Uterus (tissue), 4 donors: ENCODE data around the gene PLAAT1. TPM values are rescaled to one million over a fixed set of nuclear protein-coding genes. Genes with fewer than 3 reads are reported as not detected.

ENCODE experiments used
- DNase-seq, 2 donors: peaks; one replicate each; pipeline ENCODE4 v3.0.0-alpha.2; 2019 to 2020
- H3K27ac ChIP-seq, 2 donors: fragments of 200-600 bp; sonication (generic); 1 replicate in 1 of 2; 2 replicates in 1 of 2; pipeline ENCODE4 v1.5.1; 2016 to 2018
- H3K27me3 ChIP-seq, 2 donors: fragments of 200-600 bp; sonication (generic); one replicate each; pipeline ENCODE4 v1.5.1; 2018 to 2019; ENCODE audit warnings: control low read depth in 1 of 2
- H3K36me3 ChIP-seq, 2 donors: fragments of 200-600 bp; sonication (generic); one replicate each; pipeline ENCODE4 v1.5.1; 2019; ENCODE audit warnings: control low read depth in 1 of 2
- H3K4me1 ChIP-seq, 2 donors: fragments of 200-600 bp; sonication (generic); one replicate each; pipeline ENCODE4 v1.5.1; 2018 to 2019; ENCODE audit warnings: control low read depth in 1 of 2
- H3K4me3 ChIP-seq, 2 donors: fragments of 200-600 bp; sonication (generic); 1 replicate in 1 of 2; 2 replicates in 1 of 2; pipeline ENCODE4 v1.5.1; 2018 to 2019; ENCODE audit warnings: mild to moderate bottlenecking in 1 of 2
- H3K9me3 ChIP-seq, 2 donors: fragments of 200-600 bp; sonication (generic); one replicate each; pipeline ENCODE4 v1.5.1; 2019; ENCODE audit warnings: control low read depth in 1 of 2
- CTCF ChIP-seq, 4 experiments: fragments of 200-600 bp in 2 of 4; fragments of 450-650 bp in 2 of 4; sonication (generic) in 2 of 4; IDR thresholded peaks; one replicate each; pipeline ENCODE4 v1.5.1; 2016 to 2019; ENCODE audit warnings: antibody characterized with exemption in 4 of 4, mild to moderate bottlenecking in 2 of 4, moderate library complexity in 1 of 4
- POLR2A ChIP-seq, 2 donors: fragments of 450-650 bp; IDR thresholded peaks; one replicate each; pipeline ENCODE4 v1.6.1; 2016; ENCODE audit warnings: antibody characterized with exemption in 2 of 2, mild to moderate bottlenecking in 1 of 2, moderate library complexity in 1 of 2
- intact Hi-C: fragments of 100-400 bp; cut with DNase I; formaldehyde crosslinking; loops from one replicate; pipeline ENCODE4 v1.15.1; 2023; ENCODE audit warnings: low total_unique reads
- total RNA-seq, 4 donors: library from RNA; depleted of rRNA in 3 of 4; stranded (reverse); fragments of >200 nt in 3 of 4; gene quantifications; one replicate each; pipeline versions ENCODE4 v1.1.0 to v1.2.4, GENCODE V29; 2014 to 2023
- donor health status: DM: yes; HTN: yes; CAD: no.

Gene PLAAT1
- total RNA-seq, 4 donors from 2014 or later: 1.4 TPM; not detected in 3

DNA sequence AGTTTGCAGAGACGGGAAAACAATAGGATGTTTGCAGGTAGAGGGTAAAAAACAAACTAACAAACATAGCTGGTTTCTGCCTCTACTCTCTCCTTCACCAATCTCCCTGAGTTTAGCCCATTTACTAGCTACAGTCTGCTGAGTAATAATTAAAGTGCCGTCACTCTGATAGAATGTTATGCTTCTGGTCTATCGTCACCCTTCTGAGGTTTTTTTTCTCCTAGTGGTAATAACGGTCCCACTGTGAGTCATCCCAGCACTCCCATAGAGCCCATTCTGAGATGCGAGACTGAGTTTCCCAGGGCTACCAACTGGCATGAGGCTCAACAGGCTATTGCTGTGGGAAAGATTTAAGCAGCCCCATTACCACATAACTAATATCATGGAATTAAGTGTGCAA is 56.4 kb downstream of the PLAAT1 start:
- no peaks in the 10 kb centered on the region for H3K9me3 ChIP-seq
- intact Hi-C loops: no loop called here
- H3K36me3 ChIP-seq: no peaks in the 10 kb centered on the region
- DNase-seq: no peak
- TF ChIP-seq POLR2A (IDR thresholded peaks at IDR 0.05) (no peak), CTCF (IDR thresholded peaks at IDR 0.05) (no peak)
- H3K4me1 ChIP-seq: no peaks in the 10 kb centered on the region
- H3K27me3 ChIP-seq: no peaks in the 10 kb centered on the region
- no peak overlapping the region for H3K4me3 ChIP-seq
- H3K27ac ChIP-seq: no peak overlapping the region

DNA sequence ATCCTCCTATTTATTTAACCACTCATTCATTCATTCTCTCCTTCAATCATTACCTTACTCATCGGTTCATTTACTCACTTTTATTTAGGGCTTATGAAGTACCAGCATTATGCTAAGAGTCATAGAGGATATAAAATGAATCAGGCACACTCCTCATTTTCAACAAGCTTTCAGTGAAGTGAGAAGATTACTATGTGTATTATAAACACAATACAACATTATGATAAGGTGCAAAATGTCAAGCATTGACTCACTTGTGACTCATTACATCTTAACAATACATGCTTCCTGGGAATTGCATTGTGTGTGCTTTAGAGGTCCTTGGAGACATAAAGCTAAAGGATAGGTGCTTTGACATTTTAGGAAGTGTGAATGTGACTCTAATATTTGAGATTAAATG is 60.4 kb downstream of the PLAAT1 start:
- Histone ChIP-seq H3K27ac (no peak overlapping the region), H3K27me3 (no peaks in the 10 kb centered on the region), H3K36me3 (no peaks in the 10 kb centered on the region), H3K4me1 (no peaks in the 10 kb centered on the region), H3K4me3 (no peak overlapping the region), H3K9me3 (no peaks in the 10 kb centered on the region)
- intact Hi-C loops: no loop called here
- no peak for TF ChIP-seq POLR2A (IDR thresholded peaks at IDR 0.05)
- no peak for TF ChIP-seq CTCF (IDR thresholded peaks at IDR 0.05)
- DNase-seq: no peak

DNA sequence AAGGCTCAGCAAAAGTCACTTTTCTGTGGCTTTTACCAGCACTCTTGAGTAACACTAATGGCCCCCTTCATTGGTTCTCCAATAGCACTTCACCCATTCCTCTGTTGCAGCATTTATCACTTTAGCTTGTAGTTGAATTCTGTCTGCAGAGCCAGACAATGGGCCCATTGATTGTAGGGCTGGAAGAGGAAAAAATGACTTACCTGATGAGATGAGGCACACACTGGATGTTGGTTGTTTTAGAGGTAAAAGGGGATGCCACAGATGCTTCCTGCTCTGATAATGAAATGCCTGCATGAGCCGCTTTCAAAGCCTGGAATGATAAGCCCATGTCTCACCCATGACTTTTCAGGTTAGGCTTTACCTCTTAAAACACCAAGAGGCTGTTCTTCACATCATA is 64.3 kb downstream of the PLAAT1 start:
- Histone ChIP-seq H3K4me1 (no peaks in the 10 kb centered on the region), H3K27me3 (no peaks in the 10 kb centered on the region), H3K36me3 (no peaks in the 10 kb centered on the region), H3K27ac (no peak overlapping the region), H3K4me3 (no peak overlapping the region), H3K9me3 (no peaks in the 10 kb centered on the region)
- no peak for TF ChIP-seq POLR2A (IDR thresholded peaks at IDR 0.05)
- intact Hi-C loops: no loop called here
- DNase-seq: no peak

- H3K4me1 ChIP-seq: no peaks in the 10 kb centered on the region
- no peak overlapping the region for H3K4me3 ChIP-seq
- H3K9me3 ChIP-seq: no peaks in the 10 kb centered on the region
- no peaks in the 10 kb centered on the region for H3K36me3 ChIP-seq
- intact Hi-C loops: no loop called here
- H3K27ac ChIP-seq: no peak overlapping the region
- no peak for DNase-seq
- TF ChIP-seq POLR2A (IDR thresholded peaks at IDR 0.05) (no peak), CTCF (IDR thresholded peaks at IDR 0.05) (no peak)
- no peaks in the 10 kb centered on the region for H3K27me3 ChIP-seq
These were observed 70.1 kb downstream of the PLAAT1 start for GRCh38 chr3:193310914-193311723.

DNA sequence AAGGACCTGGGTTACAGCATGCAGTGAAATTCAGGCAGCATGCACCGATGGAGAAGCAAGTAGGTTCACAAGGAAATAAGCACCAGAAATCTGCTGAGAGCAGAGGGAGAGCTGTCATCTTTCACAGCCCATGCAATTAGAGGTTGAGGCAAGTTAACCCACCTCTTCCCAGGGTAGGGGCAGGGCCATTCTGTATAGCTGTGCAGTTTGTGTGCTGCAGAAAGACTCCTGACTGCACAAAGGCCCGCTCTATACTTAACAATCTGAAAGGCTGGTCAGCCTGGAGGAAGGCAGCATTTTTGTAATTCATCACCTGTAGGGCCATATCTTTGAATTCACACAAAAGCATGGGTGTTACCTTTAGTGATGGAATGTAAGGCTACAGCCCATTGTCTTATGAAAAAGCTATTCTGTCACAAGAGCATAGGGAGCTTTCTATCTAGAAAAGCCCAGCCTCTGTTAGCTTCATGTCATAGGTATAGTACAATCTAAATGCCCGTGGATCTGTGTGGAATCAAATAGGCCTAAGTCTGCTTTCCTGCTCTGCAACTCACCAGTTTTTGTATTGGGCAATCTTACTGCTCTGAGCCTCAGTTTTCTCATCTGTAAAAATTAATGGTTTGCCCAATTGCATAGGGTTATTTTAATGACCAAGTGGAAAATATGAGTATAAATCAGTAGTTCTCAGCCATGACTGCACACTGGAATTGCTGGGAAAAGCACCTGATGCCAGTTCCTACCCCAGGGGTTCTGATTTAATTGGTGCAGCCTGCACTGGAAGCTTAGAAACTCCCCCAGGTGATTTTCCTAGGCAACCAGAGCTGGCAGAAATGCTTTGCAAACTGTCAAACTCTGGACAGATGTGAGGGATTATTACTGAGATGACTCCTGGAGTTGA is 72.3 kb downstream of the PLAAT1 start:
- Histone ChIP-seq H3K27ac (no peak overlapping the region), H3K9me3 (no peaks in the 10 kb centered on the region), H3K4me3 (no peak overlapping the region), H3K27me3 (no peaks in the 10 kb centered on the region), H3K4me1 (no peaks in the 10 kb centered on the region), H3K36me3 (no peaks in the 10 kb centered on the region)
- no peak for DNase-seq
- intact Hi-C loops: no loop called here
- no peak for TF ChIP-seq POLR2A (IDR thresholded peaks at IDR 0.05)
- no peak for TF ChIP-seq CTCF (IDR thresholded peaks at IDR 0.05)
